GM12874 (cell line): ENCODE measurements around the gene LRRC4C.

ENCODE experiments used
- CTCF ChIP-seq: IDR thresholded peaks from 2 replicates; pipeline ENCODE4 v1.5.1; 2011; ENCODE audit warnings: low read depth, mild to moderate bottlenecking, control low read depth, low read length, moderate library complexity; ENCODE audit not compliant: insufficient read depth

The LRRC4C gene

GRCh38 chr11:41237382-41237781 lies 222.1 kb downstream of the LRRC4C start:
- no peak for TF ChIP-seq CTCF

GRCh38 chr11:41235668-41236067 lies 223.8 kb downstream of the LRRC4C start:
- no peak for TF ChIP-seq CTCF

GRCh38 chr11:41225856-41226633 lies 233.4 kb downstream of the LRRC4C start:
- no peak for TF ChIP-seq CTCF

GRCh38 chr11:41222236-41222635 lies 237.2 kb downstream of the LRRC4C start:
- no peak for TF ChIP-seq CTCF

GRCh38 chr11:41206388-41206787 lies 253.1 kb downstream of the LRRC4C start:
- TF ChIP-seq CTCF = no peak

GRCh38 chr11:41201156-41201555 lies 258.3 kb downstream of the LRRC4C start:
- TF ChIP-seq CTCF = peak; percentile 38; the same call in 1 of the 2 replicates

- TF ChIP-seq CTCF = no peak
Measured at GRCh38 chr11:41190437-41191082, 268.9 kb downstream of the LRRC4C start.
